Activated naive CD8-positive, alpha-beta T cell (primary cell): ENCODE data around the gene DNAI4.
"Not testable (repeated sequence)": the region's sequence is repeated elsewhere in the genome, so short reads cannot be mapped to it uniquely, and the experiment has no call there.

Source experiments
- H3K27ac Mint-ChIP-seq: one replicate; pipeline ENCODE4 v1.8.0; 2021; ENCODE audit warnings: mixed read lengths
- H3K27me3 Mint-ChIP-seq: one replicate; pipeline ENCODE4 v1.8.0; 2021; ENCODE audit warnings: mixed read lengths
- H3K36me3 Mint-ChIP-seq: one replicate; pipeline ENCODE4 v1.8.0; 2021; ENCODE audit warnings: mixed read lengths
- H3K4me1 Mint-ChIP-seq: one replicate; pipeline ENCODE4 v1.8.0; 2021; ENCODE audit warnings: low read depth, mixed read lengths
- H3K4me3 Mint-ChIP-seq: one replicate; pipeline ENCODE4 v1.8.0; 2021; ENCODE audit warnings: mild to moderate bottlenecking, mixed read lengths
- H3K9me3 Mint-ChIP-seq: one replicate; pipeline ENCODE4 v1.8.0; 2021; ENCODE audit warnings: low read depth, mixed read lengths

Gene DNAI4

DNA sequence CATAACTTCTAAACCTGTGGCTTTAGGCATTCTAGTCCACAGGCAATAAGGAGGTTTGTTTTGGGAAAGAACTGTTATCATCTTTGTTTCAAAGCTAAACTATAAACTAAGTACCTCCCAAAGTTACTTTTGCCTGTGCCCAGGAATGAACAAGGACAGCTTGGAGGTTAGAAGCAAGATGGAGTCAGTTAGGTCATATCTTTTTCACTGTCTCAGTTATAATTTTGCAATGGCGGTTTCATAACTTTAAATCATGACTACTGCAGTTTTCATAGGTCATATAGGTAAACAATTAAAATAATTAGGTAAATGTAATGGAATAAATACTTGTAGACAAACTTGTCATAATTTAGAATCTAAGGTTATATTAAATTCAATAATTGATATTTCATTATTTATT is 9.5 kb downstream of the DNAI4 start:
- peaks cover 16% of the 10 kb centered on the region for H3K36me3 Mint-ChIP-seq
- not testable (repeated sequence) for H3K9me3 Mint-ChIP-seq, H3K27me3 Mint-ChIP-seq, H3K4me3 Mint-ChIP-seq, H3K4me1 Mint-ChIP-seq, H3K27ac Mint-ChIP-seq

DNA sequence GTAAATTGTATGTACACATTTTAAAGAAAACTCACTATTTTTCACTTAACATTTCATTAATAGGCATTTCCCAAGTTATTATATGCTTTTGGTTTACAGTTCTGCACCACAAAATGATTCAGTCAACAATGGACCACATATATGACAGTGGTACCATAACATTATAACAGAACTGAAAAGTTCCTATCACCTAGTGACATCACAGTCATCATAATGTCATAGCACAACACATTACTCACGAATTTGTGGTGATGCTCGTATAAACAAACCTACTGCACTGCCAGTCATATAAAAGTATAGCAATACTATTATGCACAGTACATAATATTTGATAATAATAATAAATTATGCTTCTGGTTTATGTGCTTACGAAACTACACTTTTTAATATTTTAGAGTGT is 30.9 kb downstream of the DNAI4 start:
- peaks cover 3% of the 10 kb centered on the region for H3K36me3 Mint-ChIP-seq

DNA sequence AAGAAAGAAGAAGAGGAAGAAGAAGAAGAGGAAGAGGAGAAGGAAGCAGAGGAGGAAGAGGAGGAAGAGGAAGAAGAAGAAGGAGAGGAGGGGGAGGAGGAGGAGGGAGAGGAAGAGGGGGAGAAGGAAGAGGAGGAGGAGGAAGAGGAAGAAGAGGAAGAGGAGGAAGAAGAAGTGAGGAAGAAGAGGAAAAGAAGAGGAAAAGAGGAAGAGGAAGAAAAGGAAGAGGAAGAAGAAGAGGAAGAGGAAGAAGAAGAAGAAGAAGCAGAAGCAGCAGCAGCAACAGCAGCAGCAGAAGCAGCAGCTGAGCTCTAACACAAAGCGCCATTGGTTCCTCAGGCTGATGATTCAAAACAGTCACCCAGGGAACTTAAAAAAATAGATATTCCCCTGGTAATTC is 34.0 kb downstream of the DNAI4 start:
- H3K4me3 Mint-ChIP-seq = no peak overlapping the region
- H3K36me3 Mint-ChIP-seq = peaks cover 6% of the 10 kb centered on the region
- H3K27me3 Mint-ChIP-seq = no peaks in the 10 kb centered on the region
- H3K4me1 Mint-ChIP-seq = no peaks in the 10 kb centered on the region
- H3K27ac Mint-ChIP-seq = no peak overlapping the region
- no peaks in the 10 kb centered on the region for H3K9me3 Mint-ChIP-seq

More for the DNA sequence above, 30.9 kb downstream of the DNAI4 start:
- Mint-ChIP-seq H3K4me1 (no peaks in the 10 kb centered on the region), H3K4me3 (no peak overlapping the region), H3K27ac (no peak overlapping the region), H3K27me3 (no peaks in the 10 kb centered on the region), H3K9me3 (no peaks in the 10 kb centered on the region)

DNA sequence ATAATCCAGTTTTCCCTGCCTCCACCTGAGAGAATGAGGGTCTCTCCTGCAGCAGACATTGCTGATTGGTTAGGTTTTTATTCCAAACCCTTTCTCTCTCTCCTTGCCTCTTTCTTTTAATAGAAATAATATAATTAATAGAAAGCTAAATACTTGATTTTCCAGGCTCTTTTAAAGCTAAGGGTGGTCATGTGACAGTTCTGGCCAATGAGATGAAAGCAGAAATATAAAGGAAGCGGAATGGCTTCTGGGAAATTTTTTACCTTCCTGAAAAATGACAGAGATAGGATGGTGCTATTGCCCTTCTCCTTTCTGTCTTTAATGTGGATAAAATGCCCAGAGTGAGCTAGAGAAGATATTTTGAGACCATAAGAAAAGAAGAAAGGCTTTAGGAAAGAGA is 35.6 kb downstream of the DNAI4 start:
- Mint-ChIP-seq H3K27ac (no peak overlapping the region), H3K36me3 (peaks cover 6% of the 10 kb centered on the region), H3K27me3 (no peaks in the 10 kb centered on the region), H3K4me3 (no peak overlapping the region), H3K4me1 (no peaks in the 10 kb centered on the region), H3K9me3 (peaks cover under 1% of the 10 kb centered on the region)

DNA sequence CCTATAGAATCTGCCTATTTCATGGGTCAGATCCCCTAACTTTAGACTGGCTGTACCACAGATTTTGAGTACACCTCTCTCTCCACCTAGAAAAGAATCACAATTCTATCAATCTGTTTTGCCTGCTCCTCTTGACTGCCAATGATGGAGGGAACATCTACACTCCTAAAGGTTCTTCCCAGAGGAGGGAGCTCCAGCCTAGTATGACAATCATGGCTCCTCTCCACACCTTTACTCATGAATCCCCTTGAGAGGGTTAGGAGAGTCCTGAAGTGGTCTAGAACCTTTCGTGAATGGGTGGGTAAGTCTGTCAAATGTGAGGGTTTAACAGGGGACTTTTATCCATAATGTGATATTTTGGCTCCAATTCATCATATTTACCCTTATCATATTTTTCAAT is 48.0 kb downstream of the DNAI4 start:
- Mint-ChIP-seq H3K9me3 (peaks cover 23% of the 10 kb centered on the region), H3K4me3 (no peak overlapping the region), H3K27me3 (no peaks in the 10 kb centered on the region)

DNA sequence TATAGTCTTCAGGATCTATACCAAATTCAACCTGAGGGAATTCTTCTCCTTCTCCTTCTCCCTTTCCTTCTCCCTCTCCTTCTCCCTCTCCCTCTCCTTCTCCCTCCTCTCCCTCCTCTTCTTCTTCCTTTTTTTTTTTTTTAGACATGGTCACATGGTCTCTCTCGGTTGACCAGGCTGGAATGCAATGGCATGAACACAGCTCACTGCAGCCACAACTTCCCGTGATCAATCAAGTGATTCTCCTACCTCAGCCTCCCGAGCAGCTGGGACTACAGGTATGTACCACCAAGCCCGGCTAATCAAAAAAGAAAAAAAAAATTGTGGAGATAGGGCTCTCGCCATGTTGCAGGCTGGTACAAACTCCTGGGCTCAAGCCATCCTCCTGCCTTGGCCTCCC is 51.5 kb downstream of the DNAI4 start:
- peaks cover 1% of the 10 kb centered on the region for H3K9me3 Mint-ChIP-seq
- no peaks in the 10 kb centered on the region for H3K4me1 Mint-ChIP-seq
- no peak overlapping the region for H3K27ac Mint-ChIP-seq
- H3K27me3 Mint-ChIP-seq = no peaks in the 10 kb centered on the region
- H3K36me3 Mint-ChIP-seq = no peaks in the 10 kb centered on the region
- H3K4me3 Mint-ChIP-seq = no peak overlapping the region

More for the DNA sequence above, 48.0 kb downstream of the DNAI4 start:
- H3K36me3 Mint-ChIP-seq = peaks cover 11% of the 10 kb centered on the region
- no peaks in the 10 kb centered on the region for H3K4me1 Mint-ChIP-seq
- H3K27ac Mint-ChIP-seq = no peak overlapping the region

DNA sequence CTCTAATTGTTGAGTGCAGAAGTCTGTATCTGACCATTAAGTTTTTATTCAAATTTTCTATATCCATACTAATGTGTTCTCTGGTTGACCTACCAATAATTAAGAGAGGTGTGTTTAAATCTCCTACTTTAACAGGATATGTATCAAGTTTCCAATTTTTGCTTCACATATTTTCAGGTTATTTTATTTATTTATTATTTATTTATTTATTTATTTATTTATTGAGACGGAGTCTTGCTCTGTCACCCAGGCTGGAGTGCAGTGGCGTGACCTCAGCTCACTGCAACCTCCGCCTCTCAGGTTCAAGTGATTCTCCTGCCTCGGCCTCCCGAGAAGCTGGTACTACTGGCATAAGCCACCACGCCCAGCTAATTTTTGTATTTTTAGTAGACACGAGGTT is 52.6 kb downstream of the DNAI4 start:
- H3K4me1 Mint-ChIP-seq, H3K9me3 Mint-ChIP-seq, H3K36me3 Mint-ChIP-seq, H3K27me3 Mint-ChIP-seq, H3K4me3 Mint-ChIP-seq, H3K27ac Mint-ChIP-seq: not testable (repeated sequence)

DNA sequence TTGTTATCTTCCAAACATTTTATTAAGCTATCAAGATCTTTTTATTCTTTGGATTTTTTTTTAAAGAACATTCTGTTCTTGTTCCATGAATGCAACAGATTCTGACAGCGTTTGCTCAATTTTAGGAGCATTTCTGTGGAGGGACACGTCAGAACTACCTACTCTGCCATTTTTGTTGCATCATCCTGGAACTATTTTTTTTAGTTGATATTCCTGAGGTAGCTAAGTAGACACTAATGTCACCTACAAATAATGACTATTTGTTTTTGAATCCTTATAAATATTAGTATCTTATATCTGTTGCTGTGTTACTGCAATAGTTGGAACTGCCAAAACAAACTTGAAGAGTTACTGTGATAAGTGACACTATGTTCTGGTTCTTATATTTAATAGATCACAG is 57.2 kb downstream of the DNAI4 start:
- no peak overlapping the region for H3K4me3 Mint-ChIP-seq
- H3K27me3 Mint-ChIP-seq = no peaks in the 10 kb centered on the region
- H3K9me3 Mint-ChIP-seq = no peaks in the 10 kb centered on the region
- H3K4me1 Mint-ChIP-seq = no peaks in the 10 kb centered on the region
- no peak overlapping the region for H3K27ac Mint-ChIP-seq
- no peaks in the 10 kb centered on the region for H3K36me3 Mint-ChIP-seq

DNA sequence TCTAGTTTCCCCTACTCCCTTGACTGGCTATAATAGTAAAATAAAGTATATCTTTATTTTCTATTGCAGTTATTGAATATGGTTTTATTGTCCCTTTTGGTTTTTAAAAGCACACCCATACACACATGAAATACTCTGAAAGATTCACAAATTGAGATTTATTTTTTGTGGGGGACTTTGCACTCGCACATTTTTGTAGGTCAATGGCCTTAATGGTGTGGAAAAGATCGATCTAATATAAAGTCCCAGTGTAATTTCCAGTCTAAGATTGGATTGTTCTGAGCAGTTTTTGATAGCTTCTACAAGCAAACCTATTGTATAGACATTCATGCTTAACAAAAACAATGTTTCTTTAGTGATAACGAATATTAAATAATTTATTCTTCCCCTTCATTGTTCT is 64.1 kb downstream of the DNAI4 start:
- no peak overlapping the region for H3K27ac Mint-ChIP-seq
- H3K4me3 Mint-ChIP-seq = no peak overlapping the region
- no peaks in the 10 kb centered on the region for H3K4me1 Mint-ChIP-seq
- H3K36me3 Mint-ChIP-seq = no peaks in the 10 kb centered on the region
- no peaks in the 10 kb centered on the region for H3K27me3 Mint-ChIP-seq
- no peaks in the 10 kb centered on the region for H3K9me3 Mint-ChIP-seq

DNA sequence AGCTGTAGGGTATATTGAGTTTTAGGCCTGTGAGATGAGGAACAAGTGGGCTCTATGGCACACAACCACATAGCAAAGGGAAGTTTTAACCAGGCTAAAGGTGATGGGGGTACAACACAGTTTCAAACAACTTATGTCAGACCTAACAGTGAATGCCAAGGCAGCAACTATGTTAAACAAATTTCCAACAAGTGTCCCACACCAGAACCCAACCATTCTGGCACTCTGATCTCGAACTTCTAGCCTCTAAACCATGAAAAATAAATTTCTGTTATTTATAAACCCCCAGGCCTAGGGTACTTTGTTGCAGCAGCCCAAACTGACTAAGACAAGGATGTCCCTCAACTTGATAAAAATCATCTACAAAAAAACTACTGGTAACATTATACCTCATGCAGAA is 71.3 kb downstream of the DNAI4 start:
- Mint-ChIP-seq H3K4me1 (no peaks in the 10 kb centered on the region), H3K4me3 (no peak overlapping the region), H3K9me3 (peaks cover 15% of the 10 kb centered on the region), H3K27me3 (no peaks in the 10 kb centered on the region), H3K27ac (no peak overlapping the region), H3K36me3 (peaks cover 16% of the 10 kb centered on the region)

DNA sequence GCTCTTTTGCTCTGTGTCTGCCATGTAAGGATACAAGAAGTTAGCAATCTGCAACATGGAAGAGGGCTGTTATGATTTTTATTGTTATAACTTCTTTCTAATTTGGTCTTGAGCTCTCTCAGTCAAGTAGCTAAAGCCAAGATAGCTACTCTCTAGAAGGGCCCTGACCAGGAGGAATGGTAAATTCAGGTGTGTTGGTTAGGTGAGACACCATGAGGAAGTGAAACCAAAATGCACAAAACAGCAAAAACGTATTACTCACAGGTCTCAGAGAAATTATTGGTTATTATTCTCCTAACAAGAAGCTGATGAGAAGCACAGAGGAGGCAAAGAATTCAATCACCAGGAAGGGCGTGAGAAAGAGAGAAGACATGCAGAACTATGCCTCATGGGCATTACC is 71.8 kb downstream of the DNAI4 start:
- H3K27me3 Mint-ChIP-seq = no peaks in the 10 kb centered on the region
- no peak overlapping the region for H3K4me3 Mint-ChIP-seq

DNA sequence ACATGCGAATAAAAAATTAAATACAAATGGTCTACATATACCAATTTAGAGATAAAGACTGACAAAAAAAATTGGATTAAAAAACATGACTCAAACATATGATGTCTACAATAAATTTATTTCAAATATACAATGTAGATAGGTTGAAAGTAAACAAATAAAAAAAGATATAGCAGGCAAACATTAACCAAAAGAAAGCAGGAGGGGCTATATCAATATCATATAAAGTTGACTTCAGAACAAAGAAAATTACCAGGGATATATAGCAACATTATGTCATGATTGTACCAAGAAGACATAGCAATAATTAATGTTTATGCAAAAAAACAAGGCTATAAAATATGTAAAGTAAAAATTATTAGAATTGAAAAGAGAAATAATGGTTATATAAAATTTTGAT is 73.7 kb downstream of the DNAI4 start:
- Mint-ChIP-seq H3K4me3 (no peak overlapping the region), H3K9me3 (peaks cover 15% of the 10 kb centered on the region), H3K27ac (no peak overlapping the region), H3K27me3 (no peaks in the 10 kb centered on the region), H3K4me1 (no peaks in the 10 kb centered on the region), H3K36me3 (peaks cover 18% of the 10 kb centered on the region)

More for the DNA sequence above, 71.8 kb downstream of the DNAI4 start:
- Mint-ChIP-seq H3K27ac (no peak overlapping the region), H3K9me3 (peaks cover 15% of the 10 kb centered on the region), H3K4me1 (no peaks in the 10 kb centered on the region), H3K36me3 (peaks cover 16% of the 10 kb centered on the region)

DNA sequence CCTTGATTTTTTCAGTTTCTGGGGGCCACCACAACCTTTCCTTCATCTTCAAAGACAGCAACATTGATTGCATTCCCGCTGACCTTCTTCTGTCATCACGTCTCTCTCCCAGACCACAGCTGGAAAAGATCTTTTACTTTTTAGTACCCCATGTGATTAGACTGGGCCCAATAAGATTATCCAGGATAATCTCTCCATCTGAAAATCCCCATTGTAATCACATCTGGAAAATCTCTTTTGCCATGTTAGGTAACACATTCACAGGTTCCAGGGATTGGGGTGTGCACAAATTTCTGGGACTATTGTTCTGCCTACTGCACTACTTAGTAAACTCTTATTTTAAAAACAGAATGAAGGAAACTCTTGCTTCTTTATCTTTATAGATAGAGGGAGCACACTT is 76.5 kb downstream of the DNAI4 start:
- H3K4me1 Mint-ChIP-seq = no peaks in the 10 kb centered on the region
- peaks cover 15% of the 10 kb centered on the region for H3K9me3 Mint-ChIP-seq
- no peak overlapping the region for H3K4me3 Mint-ChIP-seq
- no peaks in the 10 kb centered on the region for H3K27me3 Mint-ChIP-seq
- H3K27ac Mint-ChIP-seq = no peak overlapping the region
- H3K36me3 Mint-ChIP-seq = peaks cover 16% of the 10 kb centered on the region

DNA sequence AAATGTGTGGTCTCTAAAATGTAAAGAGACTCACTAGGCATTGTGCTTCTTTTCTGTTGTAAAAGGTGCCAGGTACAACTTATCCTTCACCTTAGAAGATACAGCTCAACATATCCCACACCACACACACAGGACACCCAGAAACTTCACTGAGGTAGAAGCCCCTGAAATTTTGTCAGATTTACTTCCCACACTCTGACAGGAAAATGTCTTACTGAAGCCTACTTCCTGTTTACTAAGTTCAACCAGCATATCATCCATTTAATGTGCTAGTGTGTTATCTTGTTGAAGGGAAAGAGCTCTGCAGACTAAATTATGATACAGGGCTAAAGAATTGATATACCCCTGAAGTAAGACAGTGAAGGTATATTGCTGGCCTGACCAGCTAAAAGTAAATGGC is 83.7 kb downstream of the DNAI4 start:
- no peaks in the 10 kb centered on the region for H3K9me3 Mint-ChIP-seq
- peaks cover 5% of the 10 kb centered on the region for H3K36me3 Mint-ChIP-seq
- H3K27ac Mint-ChIP-seq = peak overlapping the region; percentile 66
- no peaks in the 10 kb centered on the region for H3K27me3 Mint-ChIP-seq
- H3K4me3 Mint-ChIP-seq = peak overlapping the region; percentile 4
- H3K4me1 Mint-ChIP-seq = peaks cover 24% of the 10 kb centered on the region

DNA sequence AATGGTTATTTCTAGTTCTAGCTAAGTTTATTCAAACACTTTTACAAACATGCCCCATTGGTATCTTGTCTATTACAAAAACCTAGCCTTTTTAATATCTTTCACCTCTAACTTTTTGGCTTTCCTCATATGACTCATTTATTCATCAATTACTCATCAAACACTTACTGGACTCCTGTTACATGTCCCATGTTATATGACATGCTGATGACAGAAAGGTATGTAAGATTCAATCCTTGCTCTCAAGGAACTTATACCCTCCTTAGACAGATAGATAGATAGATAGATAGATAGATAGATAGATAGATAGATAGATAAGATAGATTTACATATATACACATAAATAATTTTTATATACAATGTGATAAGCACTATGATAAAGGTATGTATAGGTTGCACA is 89.7 kb downstream of the DNAI4 start:
- Mint-ChIP-seq H3K27ac (no peak overlapping the region), H3K36me3 (peaks cover 2% of the 10 kb centered on the region), H3K9me3 (no peaks in the 10 kb centered on the region), H3K4me3 (no peak overlapping the region), H3K27me3 (no peaks in the 10 kb centered on the region), H3K4me1 (peaks cover 6% of the 10 kb centered on the region)

DNA sequence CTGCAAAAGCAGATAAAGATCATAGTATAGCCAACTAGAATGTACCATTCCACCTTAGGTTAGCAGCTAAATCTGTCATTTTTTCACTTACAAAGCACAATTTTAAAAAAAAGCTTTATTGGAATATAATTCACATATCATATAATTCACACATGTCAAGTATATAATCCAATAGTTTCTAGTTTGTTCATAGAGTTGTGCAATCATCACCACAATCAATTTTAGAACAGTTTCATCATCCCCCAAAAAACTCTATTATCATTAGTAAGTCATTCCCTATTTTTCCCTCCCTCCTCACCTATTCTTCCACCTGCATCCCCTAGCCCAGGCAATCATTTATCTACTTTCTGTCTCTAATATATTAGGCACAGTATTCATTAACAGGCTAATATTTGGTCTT is 91.5 kb downstream of the DNAI4 start:
- no peaks in the 10 kb centered on the region for H3K9me3 Mint-ChIP-seq

More for the DNA sequence above, 91.5 kb downstream of the DNAI4 start:
- Mint-ChIP-seq H3K27ac (no peak overlapping the region), H3K4me3 (no peak overlapping the region), H3K4me1 (peaks cover 2% of the 10 kb centered on the region), H3K36me3 (peaks cover 2% of the 10 kb centered on the region), H3K27me3 (no peaks in the 10 kb centered on the region)
